WTC11 (cell line): ENCODE data around the gene HRH1. TPM values are rescaled to one million over a fixed set of nuclear protein-coding genes. Genes with fewer than 3 reads are reported as not detected.

ENCODE experiments used
- ATAC-seq: fragments of 200-7000 bp; cut with Tn5 transposase; 2 replicates; pipeline ENCODE4 v1.10.0; 2021; ENCODE audit warnings: mild to moderate bottlenecking, moderate library complexity
- CTCF ChIA-PET: fragments of 300-600 bp; sonication (Branson Sonifier 250); formaldehyde crosslinking; loops from one replicate; lab custom pipeline; 2021; ENCODE audit warnings: antibody characterized with exemption; lab: Charles Lee
- POLR2A ChIA-PET: fragments of 350-600 bp; sonication (Branson Sonifier 250); formaldehyde crosslinking; loops from one replicate; lab custom pipeline; 2021; ENCODE audit warnings: antibody characterized with exemption; lab: Charles Lee
- DNase-seq: peaks from one replicate; pipeline ENCODE4 v3.0.0; 2021; ENCODE audit warnings: low spot score
- H3K27ac Mint-ChIP-seq: 2 replicates; pipeline ENCODE4 v1.8.0; 2021; ENCODE audit warnings: mixed read lengths
- H3K27me3 Mint-ChIP-seq: 2 replicates; pipeline ENCODE4 v1.8.0; 2021; ENCODE audit warnings: low read depth, mild to moderate bottlenecking, moderate library complexity, mixed read lengths
- H3K36me3 Mint-ChIP-seq: 2 replicates; pipeline ENCODE4 v1.8.0; 2021; ENCODE audit warnings: mixed read lengths
- H3K4me1 Mint-ChIP-seq: 2 replicates; pipeline ENCODE4 v1.8.0; 2022; ENCODE audit warnings: mixed read lengths
- H3K4me3 Mint-ChIP-seq: 2 replicates; pipeline ENCODE4 v1.8.0; 2021; ENCODE audit warnings: mild to moderate bottlenecking, moderate library complexity, mixed read lengths
- H3K9me3 Mint-ChIP-seq: 2 replicates; pipeline ENCODE4 v1.8.0; 2021; ENCODE audit warnings: mixed read lengths
- ATF1 ChIP-seq: sonication (generic); formaldehyde crosslinking; IDR thresholded peaks from 2 replicates; pipeline ENCODE4 v1.8.1; 2023; ENCODE audit warnings: mild to moderate bottlenecking, moderate library complexity, missing genetic modification reagents
- ATF2 ChIP-seq: sonication (generic); formaldehyde crosslinking; IDR thresholded peaks from 2 replicates; pipeline ENCODE4 v1.8.1; 2022; ENCODE audit warnings: low read depth, missing genetic modification reagents, borderline replicate concordance
- CREM ChIP-seq: sonication (generic); formaldehyde crosslinking; IDR thresholded peaks from 2 replicates; pipeline ENCODE4 v1.8.1; 2022; ENCODE audit warnings: mild to moderate bottlenecking, missing genetic modification reagents, moderate library complexity
- FOXP1 ChIP-seq: sonication (generic); formaldehyde crosslinking; IDR thresholded peaks from 2 replicates; pipeline ENCODE4 v1.8.0; 2022; ENCODE audit warnings: missing genetic modification reagents, mild to moderate bottlenecking, moderate library complexity, borderline replicate concordance
- HMGA2 ChIP-seq: fragments of 250-450 bp; sonication (Bioruptor Pico); IDR thresholded peaks from 2 replicates; pipeline ENCODE4 v1.4.0; 2021; ENCODE audit warnings: mild to moderate bottlenecking, moderate library complexity
- IRF1 ChIP-seq: sonication (generic); formaldehyde crosslinking; IDR thresholded peaks from 2 replicates; pipeline ENCODE4 v1.8.0; 2023; ENCODE audit warnings: missing genetic modification reagents
- JAZF1 ChIP-seq: fragments of 250-450 bp; sonication (Bioruptor Pico); IDR thresholded peaks from 2 replicates; pipeline ENCODE4 v1.9.0; 2021; ENCODE audit warnings: moderate library complexity, mild to moderate bottlenecking, inconsistent platforms
- MXD4 ChIP-seq: fragments of 250-450 bp; sonication (Bioruptor Pico); IDR thresholded peaks from 2 replicates; pipeline ENCODE4 v1.8.0; 2021; ENCODE audit warnings: mild to moderate bottlenecking, moderate library complexity, borderline replicate concordance
- NR1H2 ChIP-seq: sonication (generic); formaldehyde crosslinking; IDR thresholded peaks from 2 replicates; pipeline ENCODE4 v1.9.0; 2021; ENCODE audit warnings: mild to moderate bottlenecking, moderate library complexity, missing genetic modification reagents
- SOX15 ChIP-seq: fragments of 250-450 bp; sonication (Bioruptor Pico); IDR thresholded peaks from 2 replicates; pipeline ENCODE4 v1.9.0; 2021; ENCODE audit warnings: mild to moderate bottlenecking
- TEAD4 ChIP-seq: sonication (generic); formaldehyde crosslinking; IDR thresholded peaks from 2 replicates; pipeline ENCODE4 v1.8.0; 2022; ENCODE audit warnings: mild to moderate bottlenecking, missing genetic modification reagents
- total RNA-seq: library from RNA; stranded (reverse); gene quantifications from 3 replicates; pipeline ENCODE4 v1.2.3, GENCODE V29; 2021
- TF ChIP-seq, protein P1 (sequence below): sonication (generic); formaldehyde crosslinking; conservative IDR thresholded peaks from 2 replicates; pipeline ENCODE4 v1.8.1; 2023; ENCODE audit warnings: mild to moderate bottlenecking, low read depth, missing genetic modification reagents, moderate library complexity
- TF ChIP-seq, protein P2 (sequence below): sonication (generic); formaldehyde crosslinking; IDR thresholded peaks from 2 replicates; pipeline ENCODE4 v1.8.1; 2023; ENCODE audit warnings: mild to moderate bottlenecking, moderate library complexity, missing genetic modification reagents
- TF ChIP-seq, protein P3 (sequence below): sonication (generic); formaldehyde crosslinking; IDR thresholded peaks from 2 replicates; pipeline ENCODE4 v1.8.1; 2023; ENCODE audit warnings: mild to moderate bottlenecking, missing genetic modification reagents, borderline replicate concordance
- TF ChIP-seq, protein P4 (sequence below): fragments of 250-450 bp; sonication (Bioruptor Pico); IDR thresholded peaks from 2 replicates; pipeline ENCODE4 v1.9.0; 2021; ENCODE audit warnings: moderate library complexity, mild to moderate bottlenecking, inconsistent platforms, borderline replicate concordance
- TF ChIP-seq, protein P5 (sequence below): sonication (generic); formaldehyde crosslinking; IDR thresholded peaks from 2 replicates; pipeline ENCODE4 v1.8.1; 2022; ENCODE audit warnings: missing genetic modification reagents, borderline replicate concordance
- TF ChIP-seq, protein P6 (sequence below): sonication (generic); formaldehyde crosslinking; IDR thresholded peaks from 2 replicates; pipeline ENCODE4 v1.8.1; 2022; ENCODE audit warnings: low read depth, mild to moderate bottlenecking, moderate library complexity, missing genetic modification reagents, borderline replicate concordance

The HRH1 gene
- total RNA-seq, 1 experiment from 2014 or later: not detected

DNA sequence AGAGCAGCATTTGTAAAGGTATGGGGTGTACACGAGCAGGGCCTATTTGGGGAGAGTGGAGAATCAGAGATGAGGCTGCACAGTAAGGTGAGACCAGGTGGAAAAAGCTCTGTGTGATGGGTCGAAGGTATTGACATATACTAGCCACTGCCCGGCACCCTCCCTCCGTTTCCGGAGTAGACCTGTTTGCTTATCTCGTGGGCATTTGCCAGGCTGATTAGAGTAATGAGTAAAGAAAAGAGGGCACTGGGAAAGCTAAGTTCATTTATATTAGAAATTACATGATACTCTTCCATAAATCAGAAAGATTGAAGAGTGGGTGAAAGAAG is 71.7 kb downstream of the HRH1 start:
- POLR2A ChIA-PET: no interaction called here
- H3K4me1 Mint-ChIP-seq: no peaks in the 10 kb centered on the region
- H3K4me3 Mint-ChIP-seq: no peak overlapping the region
- H3K27ac Mint-ChIP-seq: no peak overlapping the region
- H3K36me3 Mint-ChIP-seq: no peaks in the 10 kb centered on the region
- DNase-seq (no peak), ATAC-seq (no peak)
- CTCF ChIA-PET: interaction anchor here (0.6 kb wide), 1 partner anchor 108 kb away, joined by 3 read pairs; no protein-coding TSS in a partner anchor
- H3K9me3 Mint-ChIP-seq: peaks cover 3% of the 10 kb centered on the region; the same call in 1 of the 2 replicates
- TF ChIP-seq CREM (CRISPR knock-in tag) (no peak), ATF1 (CRISPR knock-in tag) (no peak), NR1H2 (no peak), FOXP1 (no peak), MXD4 (CRISPR knock-in tag) (no peak), ATF2 (CRISPR knock-in tag) (no peak), HMGA2 (CRISPR knock-in tag) (no peak), IRF1 (no peak), JAZF1 (CRISPR knock-in tag) (no peak), SOX15 (CRISPR knock-in tag) (no peak), TEAD4 (CRISPR knock-in tag) (no peak)
- TF ChIP-seq, protein P1, sequence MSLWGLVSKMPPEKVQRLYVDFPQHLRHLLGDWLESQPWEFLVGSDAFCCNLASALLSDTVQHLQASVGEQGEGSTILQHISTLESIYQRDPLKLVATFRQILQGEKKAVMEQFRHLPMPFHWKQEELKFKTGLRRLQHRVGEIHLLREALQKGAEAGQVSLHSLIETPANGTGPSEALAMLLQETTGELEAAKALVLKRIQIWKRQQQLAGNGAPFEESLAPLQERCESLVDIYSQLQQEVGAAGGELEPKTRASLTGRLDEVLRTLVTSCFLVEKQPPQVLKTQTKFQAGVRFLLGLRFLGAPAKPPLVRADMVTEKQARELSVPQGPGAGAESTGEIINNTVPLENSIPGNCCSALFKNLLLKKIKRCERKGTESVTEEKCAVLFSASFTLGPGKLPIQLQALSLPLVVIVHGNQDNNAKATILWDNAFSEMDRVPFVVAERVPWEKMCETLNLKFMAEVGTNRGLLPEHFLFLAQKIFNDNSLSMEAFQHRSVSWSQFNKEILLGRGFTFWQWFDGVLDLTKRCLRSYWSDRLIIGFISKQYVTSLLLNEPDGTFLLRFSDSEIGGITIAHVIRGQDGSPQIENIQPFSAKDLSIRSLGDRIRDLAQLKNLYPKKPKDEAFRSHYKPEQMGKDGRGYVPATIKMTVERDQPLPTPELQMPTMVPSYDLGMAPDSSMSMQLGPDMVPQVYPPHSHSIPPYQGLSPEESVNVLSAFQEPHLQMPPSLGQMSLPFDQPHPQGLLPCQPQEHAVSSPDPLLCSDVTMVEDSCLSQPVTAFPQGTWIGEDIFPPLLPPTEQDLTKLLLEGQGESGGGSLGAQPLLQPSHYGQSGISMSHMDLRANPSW (CRISPR knock-in tag): no peak
- TF ChIP-seq, protein P2, sequence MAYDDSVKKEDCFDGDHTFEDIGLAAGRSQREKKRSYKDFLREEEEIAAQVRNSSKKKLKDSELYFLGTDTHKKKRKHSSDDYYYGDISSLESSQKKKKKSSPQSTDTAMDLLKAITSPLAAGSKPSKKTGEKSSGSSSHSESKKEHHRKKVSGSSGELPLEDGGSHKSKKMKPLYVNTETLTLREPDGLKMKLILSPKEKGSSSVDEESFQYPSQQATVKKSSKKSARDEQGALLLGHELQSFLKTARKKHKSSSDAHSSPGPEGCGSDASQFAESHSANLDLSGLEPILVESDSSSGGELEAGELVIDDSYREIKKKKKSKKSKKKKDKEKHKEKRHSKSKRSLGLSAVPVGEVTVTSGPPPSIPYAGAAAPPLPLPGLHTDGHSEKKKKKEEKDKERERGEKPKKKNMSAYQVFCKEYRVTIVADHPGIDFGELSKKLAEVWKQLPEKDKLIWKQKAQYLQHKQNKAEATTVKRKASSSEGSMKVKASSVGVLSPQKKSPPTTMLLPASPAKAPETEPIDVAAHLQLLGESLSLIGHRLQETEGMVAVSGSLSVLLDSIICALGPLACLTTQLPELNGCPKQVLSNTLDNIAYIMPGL (CRISPR knock-in tag): no peak
- TF ChIP-seq, protein P3, sequence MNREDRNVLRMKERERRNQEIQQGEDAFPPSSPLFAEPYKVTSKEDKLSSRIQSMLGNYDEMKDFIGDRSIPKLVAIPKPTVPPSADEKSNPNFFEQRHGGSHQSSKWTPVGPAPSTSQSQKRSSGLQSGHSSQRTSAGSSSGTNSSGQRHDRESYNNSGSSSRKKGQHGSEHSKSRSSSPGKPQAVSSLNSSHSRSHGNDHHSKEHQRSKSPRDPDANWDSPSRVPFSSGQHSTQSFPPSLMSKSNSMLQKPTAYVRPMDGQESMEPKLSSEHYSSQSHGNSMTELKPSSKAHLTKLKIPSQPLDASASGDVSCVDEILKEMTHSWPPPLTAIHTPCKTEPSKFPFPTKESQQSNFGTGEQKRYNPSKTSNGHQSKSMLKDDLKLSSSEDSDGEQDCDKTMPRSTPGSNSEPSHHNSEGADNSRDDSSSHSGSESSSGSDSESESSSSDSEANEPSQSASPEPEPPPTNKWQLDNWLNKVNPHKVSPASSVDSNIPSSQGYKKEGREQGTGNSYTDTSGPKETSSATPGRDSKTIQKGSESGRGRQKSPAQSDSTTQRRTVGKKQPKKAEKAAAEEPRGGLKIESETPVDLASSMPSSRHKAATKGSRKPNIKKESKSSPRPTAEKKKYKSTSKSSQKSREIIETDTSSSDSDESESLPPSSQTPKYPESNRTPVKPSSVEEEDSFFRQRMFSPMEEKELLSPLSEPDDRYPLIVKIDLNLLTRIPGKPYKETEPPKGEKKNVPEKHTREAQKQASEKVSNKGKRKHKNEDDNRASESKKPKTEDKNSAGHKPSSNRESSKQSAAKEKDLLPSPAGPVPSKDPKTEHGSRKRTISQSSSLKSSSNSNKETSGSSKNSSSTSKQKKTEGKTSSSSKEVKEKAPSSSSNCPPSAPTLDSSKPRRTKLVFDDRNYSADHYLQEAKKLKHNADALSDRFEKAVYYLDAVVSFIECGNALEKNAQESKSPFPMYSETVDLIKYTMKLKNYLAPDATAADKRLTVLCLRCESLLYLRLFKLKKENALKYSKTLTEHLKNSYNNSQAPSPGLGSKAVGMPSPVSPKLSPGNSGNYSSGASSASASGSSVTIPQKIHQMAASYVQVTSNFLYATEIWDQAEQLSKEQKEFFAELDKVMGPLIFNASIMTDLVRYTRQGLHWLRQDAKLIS (CRISPR knock-in tag): no peak
- TF ChIP-seq, protein P4, sequence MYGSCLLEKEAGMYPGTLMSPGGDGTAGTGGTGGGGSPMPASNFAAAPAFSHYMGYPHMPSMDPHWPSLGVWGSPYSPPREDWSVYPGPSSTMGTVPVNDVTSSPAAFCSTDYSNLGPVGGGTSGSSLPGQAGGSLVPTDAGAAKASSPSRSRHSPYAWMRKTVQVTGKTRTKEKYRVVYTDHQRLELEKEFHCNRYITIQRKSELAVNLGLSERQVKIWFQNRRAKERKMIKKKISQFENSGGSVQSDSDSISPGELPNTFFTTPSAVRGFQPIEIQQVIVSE (CRISPR knock-in tag): no peak
- TF ChIP-seq, protein P5, sequence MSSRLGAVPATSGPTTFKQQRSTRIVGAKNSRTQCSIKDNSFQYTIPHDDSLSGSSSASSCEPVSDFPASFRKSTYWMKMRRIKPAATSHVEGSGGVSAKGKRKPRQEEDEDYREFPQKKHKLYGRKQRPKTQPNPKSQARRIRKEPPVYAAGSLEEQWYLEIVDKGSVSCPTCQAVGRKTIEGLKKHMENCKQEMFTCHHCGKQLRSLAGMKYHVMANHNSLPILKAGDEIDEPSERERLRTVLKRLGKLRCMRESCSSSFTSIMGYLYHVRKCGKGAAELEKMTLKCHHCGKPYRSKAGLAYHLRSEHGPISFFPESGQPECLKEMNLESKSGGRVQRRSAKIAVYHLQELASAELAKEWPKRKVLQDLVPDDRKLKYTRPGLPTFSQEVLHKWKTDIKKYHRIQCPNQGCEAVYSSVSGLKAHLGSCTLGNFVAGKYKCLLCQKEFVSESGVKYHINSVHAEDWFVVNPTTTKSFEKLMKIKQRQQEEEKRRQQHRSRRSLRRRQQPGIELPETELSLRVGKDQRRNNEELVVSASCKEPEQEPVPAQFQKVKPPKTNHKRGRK (CRISPR knock-in tag): no peak
- TF ChIP-seq, protein P6, sequence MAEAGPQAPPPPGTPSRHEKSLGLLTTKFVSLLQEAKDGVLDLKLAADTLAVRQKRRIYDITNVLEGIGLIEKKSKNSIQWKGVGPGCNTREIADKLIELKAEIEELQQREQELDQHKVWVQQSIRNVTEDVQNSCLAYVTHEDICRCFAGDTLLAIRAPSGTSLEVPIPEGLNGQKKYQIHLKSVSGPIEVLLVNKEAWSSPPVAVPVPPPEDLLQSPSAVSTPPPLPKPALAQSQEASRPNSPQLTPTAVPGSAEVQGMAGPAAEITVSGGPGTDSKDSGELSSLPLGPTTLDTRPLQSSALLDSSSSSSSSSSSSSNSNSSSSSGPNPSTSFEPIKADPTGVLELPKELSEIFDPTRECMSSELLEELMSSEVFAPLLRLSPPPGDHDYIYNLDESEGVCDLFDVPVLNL (CRISPR knock-in tag): no peak
- H3K27me3 Mint-ChIP-seq: no peaks in the 10 kb centered on the region
